MCF 10A (cell line): ENCODE measurements around the gene MAP2K5. TPM values are rescaled to one million over a fixed set of nuclear protein-coding genes. Genes with fewer than 3 reads are reported as not detected.

Source experiments
- BruUV-seq: library from RNA; stranded (reverse); fragments of 400-500 nt; replicated peaks from 2 replicates; lab custom pipeline; 2021; lab: Mats Ljungman, UMichigan
- CTCF ChIA-PET: fragments of 300-600 bp; sonication (Branson Sonifier 250); formaldehyde crosslinking; extraction: SDS; loops from one replicate; lab custom pipeline; 2021; ENCODE audit warnings: antibody characterized with exemption, inconsistent platforms; lab: Yijun Ruan, JAX
- POLR2A ChIA-PET: fragments of 300-600, 350-650 bp; sonication (Branson Sonifier 250); formaldehyde crosslinking; extraction: SDS; loops from one replicate; lab custom pipeline; 2020; ENCODE audit warnings: antibody characterized with exemption, inconsistent platforms; lab: Yijun Ruan, JAX
- DNase-seq: peaks from one replicate; pipeline ENCODE4 v3.0.0-alpha.2; 2018; ENCODE audit not compliant: unreplicated experiment
- H3K27ac Mint-ChIP-seq: one replicate; pipeline ENCODE4 v1.8.0; 2022; ENCODE audit warnings: mild to moderate bottlenecking, low read depth, mixed read lengths; ENCODE audit not compliant: unreplicated experiment
- H3K27me3 Mint-ChIP-seq: one replicate; pipeline ENCODE4 v1.8.0; 2022; ENCODE audit warnings: mixed read lengths; ENCODE audit not compliant: insufficient read depth, unreplicated experiment
- H3K36me3 Mint-ChIP-seq: one replicate; pipeline ENCODE4 v1.8.0; 2022; ENCODE audit warnings: mild to moderate bottlenecking, moderate library complexity, mixed read lengths; ENCODE audit not compliant: insufficient read depth, unreplicated experiment
- H3K4me1 Mint-ChIP-seq: one replicate; pipeline ENCODE4 v1.8.0; 2022; ENCODE audit warnings: mixed read lengths; ENCODE audit not compliant: insufficient read depth, unreplicated experiment
- H3K4me3 Mint-ChIP-seq: one replicate; pipeline ENCODE4 v1.8.0; 2022; ENCODE audit warnings: mild to moderate bottlenecking, moderate library complexity, mixed read lengths; ENCODE audit not compliant: unreplicated experiment
- H3K9me3 Mint-ChIP-seq: one replicate; pipeline ENCODE4 v1.8.0; 2022; ENCODE audit warnings: mixed read lengths; ENCODE audit not compliant: unreplicated experiment
- CTCF ChIP-seq: fragments of 200-600 bp; IDR thresholded peaks from one replicate; pipeline ENCODE4 v1.8.0; 2022; ENCODE audit warnings: antibody characterized with exemption, mild to moderate bottlenecking; ENCODE audit not compliant: unreplicated experiment
- intact Hi-C: fragments of 100-400 bp; cut with micrococcal nuclease; formaldehyde crosslinking; loops from 2 replicates; pipeline ENCODE4 v1.14.1; 2022
- total RNA-seq: library from RNA; stranded (reverse); gene quantifications from 2 replicates; pipeline ENCODE4 v1.2.3, GENCODE V29; 2022

MAP2K5 gene
- total RNA-seq, 1 experiment from 2014 or later: 24.4 TPM

GRCh38 chr15:67696087-67696486 lies 153.6 kb downstream of the MAP2K5 start:
- intact Hi-C loops: no loop called here
- Mint-ChIP-seq H3K4me3 (no peak overlapping the region), H3K9me3 (no peaks in the 10 kb centered on the region), H3K27ac (no peak overlapping the region), H3K27me3 (no peaks in the 10 kb centered on the region), H3K36me3 (peaks cover 4% of the 10 kb centered on the region), H3K4me1 (no peaks in the 10 kb centered on the region)
- no peak for DNase-seq
- no peak for TF ChIP-seq CTCF
- ChIA-PET POLR2A (no interaction called here), CTCF (interaction anchor here (0.6 kb wide), 1 partner anchor 296 kb away, joined by 3 read pairs; no protein-coding TSS in a partner anchor)
- no TSS peak for BruUV-seq

GRCh38 chr15:67700023-67700422 lies 157.5 kb downstream of the MAP2K5 start:
- H3K27me3 Mint-ChIP-seq: no peaks in the 10 kb centered on the region
- BruUV-seq: no TSS peak
- H3K36me3 Mint-ChIP-seq: peaks cover 10% of the 10 kb centered on the region
- intact Hi-C loops: no loop called here
- no peak overlapping the region for H3K4me3 Mint-ChIP-seq
- POLR2A ChIA-PET: interaction anchor here (1.0 kb wide), 1 partner anchor 17 kb away, joined by 4 read pairs; no protein-coding TSS in a partner anchor
- TF ChIP-seq CTCF: no peak
- no peaks in the 10 kb centered on the region for H3K9me3 Mint-ChIP-seq
- H3K4me1 Mint-ChIP-seq: no peaks in the 10 kb centered on the region
- CTCF ChIA-PET: interaction anchor here (0.7 kb wide), 1 partner anchor 520 kb away, joined by 3 read pairs; no protein-coding TSS in a partner anchor
- DNase-seq: peak; percentile 16
- H3K27ac Mint-ChIP-seq: no peak overlapping the region

- TF ChIP-seq CTCF: no peak
- BruUV-seq: no TSS peak
- no peak for DNase-seq
- CTCF ChIA-PET: interaction anchor here (0.6 kb wide), 1 partner anchor 45 kb away, joined by 3 read pairs; no protein-coding TSS in a partner anchor
- Mint-ChIP-seq H3K36me3 (peaks cover 10% of the 10 kb centered on the region), H3K27ac (no peak overlapping the region), H3K4me3 (no peak overlapping the region), H3K27me3 (no peaks in the 10 kb centered on the region), H3K4me1 (no peaks in the 10 kb centered on the region), H3K9me3 (no peaks in the 10 kb centered on the region)
- POLR2A ChIA-PET: interaction anchor here (0.8 kb wide), 1 partner anchor 114 kb away, joined by 3 read pairs; no protein-coding TSS in a partner anchor
- intact Hi-C loops: no loop called here
Observed at GRCh38 chr15:67701669-67702068, 159.2 kb downstream of the MAP2K5 start.

GRCh38 chr15:67707520-67708283 lies 165.2 kb downstream of the MAP2K5 start:
- DNase-seq: no peak
- TF ChIP-seq CTCF: no peak
- ChIA-PET POLR2A (no interaction called here), CTCF (interaction anchor here (0.7 kb wide), 1 partner anchor 376 kb away, joined by 5 read pairs; no protein-coding TSS in a partner anchor)
- H3K4me1 Mint-ChIP-seq: no peaks in the 10 kb centered on the region
- no peaks in the 10 kb centered on the region for H3K27me3 Mint-ChIP-seq
- intact Hi-C loops: no loop called here
- no TSS peak for BruUV-seq
- no peak overlapping the region for H3K27ac Mint-ChIP-seq
- H3K4me3 Mint-ChIP-seq: no peak overlapping the region
- peaks cover 20% of the 10 kb centered on the region for H3K36me3 Mint-ChIP-seq
- no peaks in the 10 kb centered on the region for H3K9me3 Mint-ChIP-seq
